Gastrocnemius medialis (tissue), 4 donors: ENCODE data around the gene FBXW4.

Experiments used
- CTCF ChIP-seq, 5 experiments: fragments of 450-650 bp in 3 of 5; fragments of 200-600 bp in 2 of 5; sonication (generic) in 2 of 5; IDR thresholded peaks in 4 of 5; conservative IDR thresholded peaks in 1 of 5; 1 replicate in 4 of 5; 2 replicates in 1 of 5; pipeline ENCODE4 v1.5.1; 2016 to 2019; ENCODE audit warnings: antibody characterized with exemption in 5 of 5, mild to moderate bottlenecking in 3 of 5, moderate library complexity in 3 of 5
- POLR2A ChIP-seq, 2 donors: fragments of 450-650 bp; IDR thresholded peaks; one replicate each; pipeline ENCODE4 v1.6.1; 2017; ENCODE audit warnings: antibody characterized with exemption in 2 of 2, mild to moderate bottlenecking in 2 of 2, moderate library complexity in 2 of 2

- TF ChIP-seq POLR2A (IDR thresholded peaks at IDR 0.05) (no peak), CTCF (IDR thresholded peaks at IDR 0.05 in 4 of 5, conservative IDR thresholded peaks at IDR 0.05 in 1 of 5) (no peak)
Observed at GRCh38 chr10:101672536-101672935, 22.4 kb downstream of the FBXW4 start.
